HG02840 (cell line): ENCODE data around the gene DNAJB14.
"Not testable (repeated sequence)": the region's sequence is repeated elsewhere in the genome, so short reads cannot be mapped to it uniquely, and the experiment has no call there.

Experiments
- ATAC-seq: cut with Tn5 transposase; IDR thresholded peaks from one replicate; pipeline ENCODE4 v1.9.1; 2021; ENCODE audit warnings: mild to moderate bottlenecking, moderate library complexity, moderate number of reproducible peaks; ENCODE audit not compliant: unreplicated experiment, low FRiP score

The DNAJB14 gene

DNA sequence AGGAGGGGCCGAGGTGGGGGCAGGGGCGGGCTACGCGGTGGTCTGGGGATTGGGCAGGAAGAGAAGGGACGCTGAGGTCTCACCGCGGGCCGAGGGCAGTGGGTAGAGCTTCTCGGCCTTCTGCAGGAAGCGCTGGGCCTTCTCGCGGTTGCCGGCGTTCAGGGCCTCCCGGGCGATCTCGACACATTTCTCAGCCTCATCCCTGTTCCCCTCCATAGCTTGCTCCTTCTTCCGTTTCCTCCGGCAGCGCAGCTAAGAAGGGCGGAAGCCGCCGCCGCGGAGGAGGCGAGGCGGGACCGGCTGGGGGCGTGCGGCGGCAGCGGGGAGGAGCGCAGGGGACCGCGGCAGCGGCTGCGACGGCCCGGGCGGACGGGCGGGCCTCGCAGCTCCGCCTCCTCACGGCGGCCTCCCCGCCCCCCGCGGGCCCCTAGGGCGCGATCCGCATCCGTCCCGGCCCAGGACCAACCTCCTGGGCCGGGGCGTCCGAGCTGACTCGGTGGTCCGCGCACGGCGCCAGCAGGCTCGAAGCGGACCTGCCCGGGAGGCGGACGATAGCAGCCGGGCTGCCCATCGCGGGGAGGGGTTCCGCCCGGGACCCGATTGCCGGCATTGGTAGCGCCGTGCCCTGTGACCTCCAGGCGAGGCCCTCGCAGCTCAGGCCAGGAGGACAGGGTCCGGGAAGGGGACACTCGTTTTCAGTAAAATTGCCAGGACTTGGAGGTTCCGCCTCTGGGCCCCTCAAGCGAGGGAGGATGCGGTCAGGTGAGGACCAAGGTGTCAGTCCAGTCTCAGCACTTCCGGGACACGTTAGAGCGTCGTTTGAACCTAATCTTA is at the start of gene DNAJB14:
TSS of gene DNAJB14 (minus strand) at position 263 of the 834 bp plus-strand sequence. CDS start at position 216, 47 bp downstream.
- peak; percentile 46 for ATAC-seq

DNA sequence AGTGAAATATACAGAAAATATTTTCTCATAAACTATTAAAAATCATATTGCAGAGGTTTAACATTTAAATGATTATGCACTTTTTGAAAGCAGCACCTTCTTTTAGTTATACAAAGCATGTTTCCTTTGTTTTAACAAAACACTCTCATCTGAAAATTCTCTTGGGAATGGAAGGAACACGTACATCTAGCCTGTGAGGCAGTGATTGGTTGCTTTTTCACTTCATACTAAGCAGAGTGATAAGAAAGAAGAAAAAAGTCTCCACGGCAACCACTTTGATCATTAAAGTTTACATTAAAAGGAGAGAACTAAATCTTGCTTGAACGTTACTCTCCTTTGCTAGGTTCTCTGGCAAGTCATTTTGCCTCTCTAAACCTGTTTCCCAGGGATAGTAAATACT is 45.3 kb upstream of the DNAJB14 start:
- no peak for ATAC-seq

DNA sequence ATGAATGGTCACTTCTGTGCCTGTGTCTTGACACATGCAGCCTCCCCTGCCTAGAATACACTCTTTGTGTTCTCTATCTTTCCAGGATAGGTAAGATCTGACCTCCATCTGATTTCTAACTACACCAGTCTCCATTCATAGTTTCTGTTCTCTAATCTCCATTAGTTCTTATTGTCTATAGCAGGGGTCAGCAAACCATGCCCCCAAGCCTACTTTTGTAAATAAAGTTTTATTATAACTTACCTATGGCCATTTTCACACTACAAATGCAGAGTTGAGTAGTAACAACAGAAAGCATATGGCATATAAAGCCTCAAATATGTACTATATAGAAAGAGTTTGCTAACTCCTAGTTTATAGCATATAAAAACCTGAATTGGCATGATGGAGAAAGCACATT is 41.3 kb upstream of the DNAJB14 start:
- ATAC-seq, result no peak

DNA sequence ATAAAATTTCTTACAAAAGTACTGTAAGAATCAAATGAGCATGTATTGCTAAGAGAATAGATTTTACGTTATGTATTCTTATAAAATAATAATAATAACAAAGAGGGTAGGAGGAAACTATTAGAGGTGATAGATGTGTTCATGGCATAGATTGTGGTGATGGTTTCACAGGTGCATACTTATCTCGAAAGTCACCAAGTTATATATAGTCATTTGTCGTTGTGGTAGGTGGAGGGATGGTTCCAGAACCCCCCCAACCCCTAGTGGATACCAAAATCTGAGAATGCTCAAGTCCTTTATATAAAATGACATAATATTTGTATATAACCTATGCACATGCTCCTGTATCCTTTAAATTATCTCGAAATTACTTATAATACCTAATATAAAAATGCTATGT is 40.4 kb upstream of the DNAJB14 start:
- ATAC-seq, result no peak

DNA sequence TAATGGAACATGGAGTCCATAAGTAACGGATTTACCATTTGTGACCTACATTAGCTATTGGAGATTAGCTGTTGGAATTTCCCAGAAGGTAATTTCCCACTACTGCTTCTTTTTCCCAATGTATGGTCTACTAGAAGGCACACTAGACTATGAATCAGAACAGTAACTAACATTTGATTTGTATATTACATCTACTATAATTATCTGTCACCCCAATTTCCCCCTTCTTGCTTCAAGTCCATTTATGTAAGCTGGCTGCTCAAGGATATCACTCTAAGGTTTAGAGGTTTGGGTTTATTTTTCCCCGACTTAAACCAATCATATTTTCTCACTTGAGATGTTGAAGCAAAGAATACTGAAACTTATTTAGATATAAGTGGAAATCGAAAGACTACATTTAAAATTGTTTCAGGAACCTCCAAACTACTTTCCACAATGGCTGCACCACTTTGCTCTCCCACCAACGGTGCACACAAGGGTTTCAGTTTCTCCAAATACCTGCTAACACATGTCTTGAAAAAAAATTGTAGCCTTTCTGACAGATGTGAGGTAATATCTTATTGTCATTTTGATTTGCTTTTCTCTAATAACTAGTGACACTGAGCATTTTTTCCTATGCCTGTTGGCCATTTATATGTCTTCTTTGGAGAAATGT is 37.0 kb upstream of the DNAJB14 start:
- ATAC-seq, result no peak

DNA sequence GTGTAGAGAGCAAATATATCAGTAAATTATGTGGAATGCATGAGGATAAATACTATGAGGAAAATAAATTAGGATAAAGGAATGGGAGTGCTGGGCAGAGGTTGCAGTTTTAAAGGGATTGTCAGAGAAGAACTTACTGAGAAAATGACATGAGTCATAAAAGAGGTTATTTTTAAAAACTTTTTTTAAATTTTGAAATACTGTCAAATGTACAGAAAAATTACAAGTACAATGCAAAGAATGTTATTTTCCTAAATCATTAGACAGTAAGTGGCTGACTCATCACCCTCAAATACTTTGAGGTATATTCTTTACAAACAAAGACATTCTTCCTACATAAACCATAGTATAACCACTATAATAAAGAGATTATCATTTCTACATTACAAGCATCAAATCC is 33.5 kb upstream of the DNAJB14 start:
- ATAC-seq, result no peak

DNA sequence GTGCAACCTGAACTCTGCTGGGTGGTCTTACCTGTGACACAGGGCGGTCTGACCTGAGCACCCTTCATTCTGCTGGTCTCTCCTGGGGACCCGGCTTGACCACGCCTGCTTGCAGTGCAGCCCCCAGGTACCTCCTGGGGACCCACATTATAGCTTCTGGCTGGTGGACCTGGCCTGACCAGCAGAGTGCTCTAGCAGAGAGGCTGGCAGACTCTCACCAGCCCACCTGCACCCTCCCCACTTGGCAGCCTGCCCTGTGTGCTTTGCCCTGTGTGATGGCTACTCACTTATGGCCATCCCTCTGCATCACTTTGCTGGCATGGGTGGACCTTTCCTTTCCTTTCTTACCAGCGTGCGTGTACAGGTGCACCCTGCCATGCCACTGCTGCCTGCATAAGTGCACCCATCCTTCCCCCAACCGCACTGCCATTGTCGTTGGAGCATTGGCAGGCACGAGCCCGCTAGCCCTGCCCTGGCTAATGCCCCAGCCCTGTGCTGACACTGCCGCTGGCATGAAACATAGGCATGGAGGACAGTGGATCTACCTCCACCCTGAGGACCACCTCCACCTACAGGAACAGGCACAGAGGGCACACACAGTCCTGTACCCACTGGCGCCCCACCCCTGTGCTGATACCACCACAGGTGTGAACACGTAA is 25.2 kb upstream of the DNAJB14 start:
- no peak for ATAC-seq

DNA sequence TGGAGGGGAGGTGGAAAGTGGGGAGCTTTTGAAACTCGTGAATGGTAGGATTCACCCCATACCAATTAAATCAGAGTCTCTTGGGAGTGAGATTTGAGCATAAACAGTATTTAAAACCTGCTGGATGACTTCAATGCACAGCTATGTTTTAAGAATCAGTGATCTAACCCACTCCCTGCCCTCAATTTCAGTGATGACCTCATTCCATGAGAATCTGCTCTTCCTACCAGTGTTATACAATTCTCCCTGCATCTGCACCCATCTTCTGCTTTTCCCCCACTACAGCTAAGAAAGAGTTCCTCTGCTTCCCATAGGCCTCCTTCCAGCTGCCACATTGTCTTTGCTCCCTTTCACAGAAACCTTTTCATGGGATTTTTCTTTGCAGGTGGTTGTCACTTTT is 21.9 kb upstream of the DNAJB14 start:
- no peak for ATAC-seq

DNA sequence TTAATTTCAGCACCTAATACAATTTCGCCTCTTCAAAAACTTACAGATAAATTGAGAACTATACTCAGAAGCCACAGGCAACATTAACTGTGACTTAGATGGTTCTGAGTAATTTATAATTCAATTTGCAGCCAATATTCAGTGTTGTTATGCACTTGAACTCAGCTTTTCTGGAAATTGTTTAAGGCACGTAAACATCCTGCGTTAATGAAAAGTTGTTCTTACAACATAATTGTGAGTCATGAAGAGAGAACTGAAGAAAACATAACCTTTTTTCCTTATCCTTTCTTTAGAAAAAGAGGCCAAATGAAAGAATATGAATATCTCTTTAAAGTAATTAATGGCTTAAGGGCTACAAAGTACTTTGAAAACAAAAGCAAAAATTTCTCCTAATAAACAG is 20.3 kb upstream of the DNAJB14 start:
- ATAC-seq, result no peak

DNA sequence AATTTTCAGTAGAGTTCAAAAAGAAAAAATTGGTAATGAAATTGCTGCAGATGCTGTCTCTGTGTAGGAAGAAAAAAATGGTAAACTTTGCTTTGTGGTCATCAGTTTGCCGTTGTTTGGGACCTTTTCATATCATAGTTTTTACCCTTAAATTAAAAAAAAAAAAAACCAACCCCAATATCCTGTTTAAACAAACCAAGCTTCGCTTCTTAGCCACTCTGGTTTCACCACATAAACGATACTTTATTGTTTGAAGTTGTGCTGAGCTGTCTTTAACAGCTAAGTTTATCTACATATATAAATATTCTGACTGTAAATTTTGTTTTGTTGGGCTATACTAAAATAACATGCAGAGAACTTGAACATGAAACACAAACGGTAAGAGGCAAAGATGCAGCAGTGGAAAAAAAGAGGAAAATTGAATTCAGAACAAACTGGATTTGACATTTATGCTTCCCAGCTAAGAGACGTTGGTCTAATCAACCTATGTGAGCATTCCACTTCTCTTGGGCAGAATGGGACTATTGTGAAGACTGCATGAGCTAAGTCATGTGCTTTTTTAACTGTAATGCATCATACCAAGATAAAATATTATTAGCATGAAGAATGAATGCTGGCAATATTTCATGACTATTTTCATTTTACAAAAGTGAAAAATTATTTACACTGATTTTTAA is 19.4 kb upstream of the DNAJB14 start:
- ATAC-seq, result no peak

DNA sequence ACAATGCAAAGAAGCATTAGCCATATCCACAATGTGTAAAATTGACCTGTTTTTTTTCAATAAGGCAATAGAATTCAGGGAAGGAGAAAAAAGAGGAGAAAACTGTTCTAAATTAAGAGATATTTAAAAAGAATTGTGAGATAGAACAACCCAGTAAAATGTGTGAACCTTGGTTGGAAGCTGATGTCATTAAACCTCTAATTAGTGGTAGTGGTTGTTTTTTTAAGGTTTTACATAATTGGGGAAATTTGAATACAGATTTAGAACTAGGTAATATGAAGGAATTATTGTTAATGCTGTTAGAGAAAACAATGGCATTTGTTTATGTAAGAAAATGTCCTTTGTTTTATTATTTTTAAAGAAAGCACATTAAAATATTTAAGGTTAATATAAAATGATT is 18.8 kb upstream of the DNAJB14 start:
- ATAC-seq, result no peak

DNA sequence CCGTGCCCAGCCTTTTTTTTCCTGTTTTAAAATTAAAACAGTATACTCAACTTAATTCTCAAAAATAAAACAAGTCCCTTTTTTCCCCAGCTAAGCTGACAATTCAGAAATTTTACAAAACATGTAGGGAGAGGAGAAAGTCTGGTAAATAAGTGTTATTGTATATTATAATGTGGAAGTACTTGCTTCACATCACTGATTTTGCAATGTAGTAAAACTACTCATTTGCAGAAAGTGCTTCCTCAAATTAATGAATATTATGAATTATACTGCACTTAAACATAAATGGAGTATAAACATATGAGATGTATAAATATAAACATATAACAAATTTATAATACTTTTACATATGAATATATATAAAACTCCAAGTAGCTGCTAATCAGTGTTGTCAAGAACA is 15.3 kb upstream of the DNAJB14 start:
- ATAC-seq, result no peak

DNA sequence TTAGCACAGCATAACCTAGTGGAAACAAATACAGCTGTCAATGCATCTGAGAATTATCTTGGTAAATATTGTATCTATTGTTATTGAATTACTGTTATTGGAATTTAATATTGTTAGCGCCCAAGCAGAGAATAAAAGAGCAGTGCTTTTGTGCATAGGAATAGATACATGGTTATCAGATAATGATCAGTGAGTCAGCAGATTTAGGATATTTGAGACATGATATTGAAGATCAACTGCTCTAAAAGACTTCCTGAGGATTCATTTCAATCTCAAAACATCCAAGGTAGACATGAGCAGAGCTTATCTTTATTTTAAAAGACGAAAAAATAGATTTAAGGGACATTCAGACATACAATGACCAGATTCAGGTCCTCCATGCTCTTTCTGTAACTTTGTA is 14.2 kb upstream of the DNAJB14 start:
- ATAC-seq, result no peak

DNA sequence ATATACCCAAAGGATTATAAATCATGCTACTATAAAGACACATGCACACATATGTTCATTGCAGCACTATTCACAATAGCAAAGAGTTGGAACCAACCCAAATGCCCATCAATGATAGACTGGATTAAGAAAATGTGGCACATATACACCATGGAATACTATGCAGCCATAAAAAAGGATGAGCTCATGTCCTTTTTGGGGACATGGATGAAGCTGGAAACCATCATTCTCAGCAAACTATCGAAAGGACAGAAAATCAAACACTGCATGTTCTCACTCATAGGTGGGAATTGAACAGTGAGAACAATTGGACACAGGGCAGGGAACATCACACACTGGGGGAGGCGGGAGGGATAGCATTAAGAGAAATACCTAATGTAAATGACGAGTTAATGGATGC is 11.8 kb upstream of the DNAJB14 start:
- not testable (repeated sequence) for ATAC-seq

DNA sequence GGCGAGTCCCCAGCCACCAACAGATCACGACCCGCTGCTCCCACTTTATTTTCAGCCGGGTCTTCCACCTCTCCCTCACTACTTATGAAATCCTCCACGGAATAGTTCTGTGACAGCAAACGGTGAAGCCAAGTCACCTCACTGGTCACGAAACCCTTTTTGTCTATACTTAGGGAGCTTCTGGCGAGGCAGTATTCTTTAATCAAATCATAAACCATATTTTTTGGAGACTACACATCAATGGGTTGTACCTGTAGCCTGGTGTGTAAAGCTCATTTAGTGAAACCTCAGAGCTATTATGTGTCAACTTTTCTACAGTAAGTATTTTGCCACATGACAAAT is 4.5 kb upstream of the DNAJB14 start:
- ATAC-seq, result no peak

DNA sequence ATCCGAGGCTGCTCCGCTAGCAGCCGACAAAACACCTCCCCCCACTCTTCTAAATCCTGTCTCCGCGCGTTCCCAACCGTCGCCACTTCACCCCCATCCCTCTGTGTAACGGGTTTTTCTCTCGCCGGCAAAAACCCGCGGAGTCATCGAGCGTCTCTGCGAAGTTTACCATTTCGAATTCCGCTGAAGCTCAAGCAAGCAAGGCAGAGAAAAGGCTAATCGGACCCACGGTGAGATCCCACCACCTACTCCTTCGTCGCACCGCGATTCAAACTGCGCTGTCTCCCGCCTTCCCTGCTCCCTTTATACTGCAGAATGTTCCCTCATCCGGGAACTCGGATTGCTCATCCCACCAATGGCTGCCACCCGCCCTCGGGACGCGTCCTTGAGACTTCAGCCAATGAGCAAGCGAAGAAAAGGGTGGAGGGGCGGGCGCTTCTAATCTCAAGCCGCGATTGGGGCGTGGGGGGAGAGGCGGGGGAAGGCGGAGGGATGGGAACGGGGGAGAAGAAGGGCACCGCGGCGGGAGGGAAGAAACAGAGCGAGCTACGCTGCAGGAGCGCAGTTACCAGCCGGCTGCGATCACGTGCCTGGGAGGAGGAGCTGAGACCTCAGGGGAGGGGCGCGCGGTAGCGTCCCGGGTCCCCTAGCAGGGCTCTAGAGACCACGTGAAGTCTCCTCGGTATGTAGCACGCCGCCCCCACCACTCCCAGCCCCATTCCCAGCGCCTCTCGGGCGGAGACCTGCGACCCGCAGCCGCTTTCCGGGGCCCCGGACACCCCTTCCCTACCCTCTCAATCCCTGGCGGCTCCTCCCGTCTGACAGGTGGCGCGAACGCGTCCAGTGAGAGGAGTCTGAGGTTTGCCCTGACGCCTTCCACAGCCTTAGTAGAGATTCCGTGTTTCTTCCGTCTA is 3.8 kb upstream of the DNAJB14 start, which contains the start of gene H2AZ1:
TSS of gene H2AZ1 (minus strand) at position 277 of the 914 bp plus-strand sequence. CDS start at position 172, 105 bp downstream.
- ATAC-seq, result peak; percentile 60

DNA sequence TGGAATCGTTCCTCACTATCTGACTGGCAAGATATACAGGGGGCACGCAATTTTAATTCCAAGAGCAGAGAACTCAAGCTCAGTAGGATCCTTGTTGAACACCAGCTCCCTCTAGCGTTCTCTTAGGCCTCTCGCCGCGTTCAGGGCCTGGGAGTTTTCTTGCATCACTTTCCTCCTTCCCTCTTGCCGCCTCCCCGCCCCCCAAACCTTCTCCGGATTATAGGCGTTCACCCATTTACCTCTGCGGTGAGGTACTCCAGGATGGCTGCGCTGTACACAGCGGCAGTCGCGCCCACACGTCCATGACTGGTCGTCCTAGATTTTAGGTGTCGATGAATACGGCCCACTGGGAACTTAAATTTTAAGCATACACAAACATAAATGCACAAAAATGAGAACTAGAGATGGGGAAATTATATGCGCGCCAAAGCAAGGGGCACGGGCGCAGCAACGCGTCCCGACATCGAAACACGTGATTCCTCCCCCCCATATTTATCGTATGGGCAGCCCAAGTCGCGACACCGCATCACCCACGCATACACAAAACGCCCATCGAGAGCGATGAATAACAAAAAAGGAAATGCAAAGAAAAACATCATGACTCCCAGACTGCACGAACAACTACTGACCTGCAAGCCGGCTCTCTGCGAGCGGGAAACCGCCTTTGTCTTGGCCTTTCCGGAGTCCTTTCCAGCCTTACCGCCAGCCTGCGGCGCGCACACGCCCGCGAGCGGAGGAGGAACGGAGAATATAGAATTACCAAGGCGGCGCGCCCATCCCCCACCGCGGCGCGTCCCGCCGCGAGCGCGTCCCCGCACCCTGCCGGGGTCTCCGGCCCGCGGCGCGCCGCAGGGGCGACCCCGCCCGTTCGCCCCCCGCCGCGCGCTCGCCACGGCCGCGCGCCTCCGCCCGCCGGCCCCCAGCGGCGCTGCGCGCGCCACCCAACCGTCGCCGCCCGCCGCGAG is 2.9 kb upstream of the DNAJB14 start:
- ATAC-seq, result peak; percentile 16

DNA sequence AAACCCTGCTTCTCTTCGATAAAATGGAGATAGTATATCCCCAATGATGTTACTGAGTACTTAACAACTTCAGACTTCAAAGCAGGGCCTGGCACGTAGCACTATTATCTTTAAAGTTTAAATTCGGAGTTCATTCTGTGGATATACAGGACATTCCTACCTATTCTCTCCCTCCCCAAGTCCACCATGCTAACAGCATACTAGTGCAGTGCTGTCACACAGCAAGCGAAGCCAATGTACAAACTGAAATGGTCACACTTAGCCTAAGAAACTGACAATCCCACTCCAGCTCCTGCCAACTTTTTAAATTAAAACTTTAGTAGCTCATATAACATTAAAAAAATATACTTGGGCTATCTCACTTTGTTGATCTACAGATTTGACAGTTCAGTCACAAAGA is 1.2 kb upstream of the DNAJB14 start:
- no peak for ATAC-seq

DNA sequence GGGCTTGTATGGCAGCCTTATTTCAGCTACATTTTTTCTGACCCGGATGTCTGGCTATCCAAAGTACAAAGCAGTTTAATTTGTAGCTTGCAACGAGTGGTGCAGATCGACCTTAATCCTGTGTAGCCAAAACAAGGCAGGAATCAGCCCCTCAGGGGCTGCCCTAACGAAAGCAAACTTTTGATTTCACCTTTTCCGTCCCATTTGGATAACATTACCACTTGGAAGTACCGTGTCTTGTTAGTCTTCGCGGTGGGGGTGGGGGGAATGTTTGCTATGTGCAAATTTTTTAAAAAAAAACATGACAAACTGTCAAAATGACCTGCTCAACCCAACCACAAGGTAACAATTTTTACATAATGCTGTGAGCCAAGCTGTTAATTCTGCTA is 766 bp upstream of the DNAJB14 start:
- ATAC-seq, result no peak
